ENCODE results near the gene RBM17. TPM values are rescaled to one million over a fixed set of nuclear protein-coding genes. Genes with fewer than 3 reads are reported as not detected.

Gene RBM17
- total and polyA plus RNA-seq, 10 of the 15 experiments (the other 5 are each of a cell fraction or from before 2014, with no cell fraction given), result 28.4 to 181 (median 83.9) TPM

DNA sequence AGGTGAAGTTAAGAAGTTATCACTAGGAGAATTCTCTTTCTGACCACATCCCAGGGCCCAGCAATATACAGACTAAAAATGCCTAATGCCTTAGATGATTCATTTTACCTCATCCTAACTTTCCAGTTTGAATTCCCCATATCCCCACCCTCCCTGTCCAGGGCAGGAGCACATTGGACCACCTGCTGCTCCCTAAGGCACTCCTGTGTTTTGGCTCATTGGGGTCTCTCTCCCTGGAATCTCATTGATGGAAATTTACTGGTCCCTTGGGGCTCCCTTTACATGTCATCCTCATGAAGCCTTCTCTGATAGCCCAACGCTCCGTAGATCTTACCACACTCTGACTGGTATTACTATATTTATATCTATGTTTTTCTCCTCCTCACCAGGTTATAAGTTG lies 29.3 kb upstream of the RBM17 start:
- FAIRE-seq (no peak), ATAC-seq (no peak), DNase-seq (ENCODE audit: low read depth, low spot score) (no peak)
- SMC1A ChIA-PET (ENCODE audit: uncharacterized antibody, unreplicated experiment), result interaction anchor here (3.9 kb wide), 1 partner anchor 13 kb away, joined by 18 read pairs; no protein-coding TSS in a partner anchor
- POLR2A ChIA-PET, result no interaction called here
- no TSS peak for BruUV-seq (replicated peaks)
- H3K9ac ChIP-seq (ENCODE audit: control insufficient read depth, insufficient read depth, low read length), result no peak overlapping the region
- intact Hi-C loops (cut with micrococcal nuclease; ENCODE audit: unreplicated experiment) (no loop called here), in situ Hi-C loops (cut with MboI) (no loop called here)
- H3K4me3 ChIP-seq, result no peak overlapping the region
- CTCF ChIA-PET, result interaction anchor here (1.9 kb wide), 1 partner anchor 10 kb away, joined by 5 read pairs; no protein-coding TSS in a partner anchor
- no peaks in the 10 kb centered on the region for H4K20me1 ChIP-seq (ENCODE audit: control insufficient read depth, insufficient read depth)
- no peaks in the 10 kb centered on the region for H3K9me3 ChIP-seq (replicated peaks; ENCODE audit: control insufficient read depth, insufficient read depth, low read length)
- no peaks in the 10 kb centered on the region for H3K27me3 ChIP-seq (replicated peaks in 1 of 2; ENCODE audit: control insufficient read depth in 2 of 2, insufficient read depth in 2 of 2, low read length in 1 of 2)
- 91% methylated on average over 2 of the region's 2 CpGs for WGBS (ENCODE audit: insufficient coverage, insufficient replicate concordance, low lambda C conversion rate, missing lambda C conversion rate)
- H3K79me2 ChIP-seq (ENCODE audit: control insufficient read depth, insufficient read depth, low read length), result no peaks in the 10 kb centered on the region; the same call in 1 of the 2 replicates
- RAD21 ChIA-PET (ENCODE audit: unreplicated experiment), result interaction anchor here (1.1 kb wide), 1 partner anchor 8 kb away, joined by 3 read pairs; no protein-coding TSS in a partner anchor
- H3K36me3 ChIP-seq (ENCODE audit: control insufficient read depth in 2 of 2, insufficient read depth in 2 of 2, low read length in 1 of 2), result no peaks in the 10 kb centered on the region
- H2AFZ ChIP-seq (ENCODE audit: control insufficient read depth, low read depth, low read length), result no peak overlapping the region
- no peak overlapping the region; the same call in 1 of the 2 replicates for H3K4me2 ChIP-seq (ENCODE audit: control insufficient read depth, insufficient read depth)
- peaks cover 40% of the 10 kb centered on the region for H3K4me1 ChIP-seq (ENCODE audit: control insufficient read depth, insufficient read depth, low read length)
- H3K27ac ChIP-seq (ENCODE audit: control insufficient read depth, insufficient read depth), result no peak overlapping the region
- TF ChIP-seq MAX (IDR thresholded peaks at IDR 0.05; ENCODE audit: low read depth, low read length) (no peak), ZBTB4 (CRISPR knock-in tag; IDR thresholded peaks at IDR 0.05) (no peak), SMAD1 (IDR thresholded peaks at IDR 0.05; ENCODE audit: low read depth, partially characterized antibody) (no peak), JUND (IDR thresholded peaks at IDR 0.05; ENCODE audit: low read depth, low read length) (no peak), NFIC (IDR thresholded peaks at IDR 0.05; ENCODE audit: low read depth, low read length) (no peak), LARP7 (IDR thresholded peaks at IDR 0.05) (no peak), MYC (IDR thresholded peaks at IDR 0.05; ENCODE audit: insufficient read depth, insufficient read length, insufficient replicate concordance, low read length, severe bottlenecking) (no peak), SKIL (IDR thresholded peaks at IDR 0.05; ENCODE audit: low read depth, poor library complexity, severe bottlenecking) (no peak), IRF3 (IDR thresholded peaks at IDR 0.05) (no peak), RAD21 (IDR thresholded peaks at IDR 0.05; ENCODE audit: insufficient read depth, low read depth, low read length) (no peak), SP1 (IDR thresholded peaks at IDR 0.05; ENCODE audit: low read depth, low read length) (no peak), IRF4 (IDR thresholded peaks at IDR 0.05; ENCODE audit: low read depth, low read length) (no peak), MTA3 (IDR thresholded peaks at IDR 0.05; ENCODE audit: borderline replicate concordance, low read length) (no peak)
- TF ChIP-seq, protein P1, sequence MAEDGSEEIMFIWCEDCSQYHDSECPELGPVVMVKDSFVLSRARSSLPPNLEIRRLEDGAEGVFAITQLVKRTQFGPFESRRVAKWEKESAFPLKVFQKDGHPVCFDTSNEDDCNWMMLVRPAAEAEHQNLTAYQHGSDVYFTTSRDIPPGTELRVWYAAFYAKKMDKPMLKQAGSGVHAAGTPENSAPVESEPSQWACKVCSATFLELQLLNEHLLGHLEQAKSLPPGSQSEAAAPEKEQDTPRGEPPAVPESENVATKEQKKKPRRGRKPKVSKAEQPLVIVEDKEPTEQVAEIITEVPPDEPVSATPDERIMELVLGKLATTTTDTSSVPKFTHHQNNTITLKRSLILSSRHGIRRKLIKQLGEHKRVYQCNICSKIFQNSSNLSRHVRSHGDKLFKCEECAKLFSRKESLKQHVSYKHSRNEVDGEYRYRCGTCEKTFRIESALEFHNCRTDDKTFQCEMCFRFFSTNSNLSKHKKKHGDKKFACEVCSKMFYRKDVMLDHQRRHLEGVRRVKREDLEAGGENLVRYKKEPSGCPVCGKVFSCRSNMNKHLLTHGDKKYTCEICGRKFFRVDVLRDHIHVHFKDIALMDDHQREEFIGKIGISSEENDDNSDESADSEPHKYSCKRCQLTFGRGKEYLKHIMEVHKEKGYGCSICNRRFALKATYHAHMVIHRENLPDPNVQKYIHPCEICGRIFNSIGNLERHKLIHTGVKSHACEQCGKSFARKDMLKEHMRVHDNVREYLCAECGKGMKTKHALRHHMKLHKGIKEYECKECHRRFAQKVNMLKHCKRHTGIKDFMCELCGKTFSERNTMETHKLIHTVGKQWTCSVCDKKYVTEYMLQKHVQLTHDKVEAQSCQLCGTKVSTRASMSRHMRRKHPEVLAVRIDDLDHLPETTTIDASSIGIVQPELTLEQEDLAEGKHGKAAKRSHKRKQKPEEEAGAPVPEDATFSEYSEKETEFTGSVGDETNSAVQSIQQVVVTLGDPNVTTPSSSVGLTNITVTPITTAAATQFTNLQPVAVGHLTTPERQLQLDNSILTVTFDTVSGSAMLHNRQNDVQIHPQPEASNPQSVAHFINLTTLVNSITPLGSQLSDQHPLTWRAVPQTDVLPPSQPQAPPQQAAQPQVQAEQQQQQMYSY (CRISPR knock-in tag; IDR thresholded peaks at IDR 0.05), result no peak
